ENCODE results near the gene ST6GALNAC3. TPM values are rescaled to one million over a fixed set of nuclear protein-coding genes. Genes with fewer than 3 reads are reported as not detected.

ST6GALNAC3 gene
- total RNA-seq, 1 donor from 2014 or later: 4.7 TPM

- no peak for TF ChIP-seq CTCF (IDR thresholded peaks at IDR 0.05)
- no peak for DNase-seq (ENCODE audit: low spot score)
- H3K4me1 Mint-ChIP-seq (ENCODE audit: low read depth): peaks cover 4% of the 10 kb centered on the region
- H3K9me3 Mint-ChIP-seq (ENCODE audit: low read depth): no peaks in the 10 kb centered on the region
- no peaks in the 10 kb centered on the region for H3K36me3 Mint-ChIP-seq (ENCODE audit: low read depth)
- H3K27ac Mint-ChIP-seq (ENCODE audit: unreplicated experiment): no peak overlapping the region
- no peaks in the 10 kb centered on the region for H3K27me3 Mint-ChIP-seq (ENCODE audit: low read depth)
- no peak overlapping the region for H3K4me3 Mint-ChIP-seq (ENCODE audit: unreplicated experiment)
Observed at GRCh38 chr1:76124196-76124595, 49.6 kb downstream of the ST6GALNAC3 start.

GRCh38 chr1:76125473-76126219, 51.1 kb downstream of the ST6GALNAC3 start:
- no peaks in the 10 kb centered on the region for H3K27me3 Mint-ChIP-seq (ENCODE audit: low read depth)
- TF ChIP-seq CTCF (IDR thresholded peaks at IDR 0.05): no peak
- no peak for DNase-seq (ENCODE audit: low spot score)
- H3K9me3 Mint-ChIP-seq (ENCODE audit: low read depth): no peaks in the 10 kb centered on the region
- H3K4me3 Mint-ChIP-seq (ENCODE audit: unreplicated experiment): no peak overlapping the region
- H3K4me1 Mint-ChIP-seq (ENCODE audit: low read depth): peaks cover 4% of the 10 kb centered on the region
- H3K36me3 Mint-ChIP-seq (ENCODE audit: low read depth): no peaks in the 10 kb centered on the region
- no peak overlapping the region for H3K27ac Mint-ChIP-seq (ENCODE audit: unreplicated experiment)

GRCh38 chr1:76128096-76128495, 53.5 kb downstream of the ST6GALNAC3 start:
- Mint-ChIP-seq H3K9me3 (ENCODE audit: low read depth) (no peaks in the 10 kb centered on the region), H3K4me3 (ENCODE audit: unreplicated experiment) (no peak overlapping the region), H3K36me3 (ENCODE audit: low read depth) (no peaks in the 10 kb centered on the region), H3K27me3 (ENCODE audit: low read depth) (no peaks in the 10 kb centered on the region), H3K4me1 (ENCODE audit: low read depth) (no peaks in the 10 kb centered on the region), H3K27ac (ENCODE audit: unreplicated experiment) (no peak overlapping the region)
- no peak for DNase-seq (ENCODE audit: low spot score)
- no peak for TF ChIP-seq CTCF (IDR thresholded peaks at IDR 0.05)

GRCh38 chr1:76129731-76130130, 55.2 kb downstream of the ST6GALNAC3 start:
- H3K36me3 Mint-ChIP-seq (ENCODE audit: low read depth): no peaks in the 10 kb centered on the region
- H3K27me3 Mint-ChIP-seq (ENCODE audit: low read depth): no peaks in the 10 kb centered on the region
- no peaks in the 10 kb centered on the region for H3K9me3 Mint-ChIP-seq (ENCODE audit: low read depth)
- no peak overlapping the region for H3K4me3 Mint-ChIP-seq (ENCODE audit: unreplicated experiment)
- no peak for DNase-seq (ENCODE audit: low spot score)
- TF ChIP-seq CTCF (IDR thresholded peaks at IDR 0.05): no peak
- no peaks in the 10 kb centered on the region for H3K4me1 Mint-ChIP-seq (ENCODE audit: low read depth)
- no peak overlapping the region for H3K27ac Mint-ChIP-seq (ENCODE audit: unreplicated experiment)

- no peaks in the 10 kb centered on the region for H3K36me3 Mint-ChIP-seq (ENCODE audit: low read depth)
- H3K27me3 Mint-ChIP-seq (ENCODE audit: low read depth): no peaks in the 10 kb centered on the region
- H3K27ac Mint-ChIP-seq (ENCODE audit: unreplicated experiment): no peak overlapping the region
- no peaks in the 10 kb centered on the region for H3K4me1 Mint-ChIP-seq (ENCODE audit: low read depth)
- no peak for DNase-seq (ENCODE audit: low spot score)
- no peak overlapping the region for H3K4me3 Mint-ChIP-seq (ENCODE audit: unreplicated experiment)
- TF ChIP-seq CTCF (IDR thresholded peaks at IDR 0.05): no peak
- H3K9me3 Mint-ChIP-seq (ENCODE audit: low read depth): no peaks in the 10 kb centered on the region
Observed at GRCh38 chr1:76130992-76131391, 56.4 kb downstream of the ST6GALNAC3 start.
